GM19468 (cell line): ENCODE results near the gene RBM4B.

Experiments used
- ATAC-seq: cut with Tn5 transposase; IDR thresholded peaks from one replicate; pipeline ENCODE4 v1.9.1; 2021; ENCODE audit warnings: mild to moderate bottlenecking, moderate library complexity, moderate number of reproducible peaks; ENCODE audit not compliant: unreplicated experiment; ENCODE audit errors: extremely low read depth

RBM4B gene

GRCh38 chr11:66688561-66689534 lies 11.2 kb upstream of the RBM4B start:
- ATAC-seq = no peak

- ATAC-seq = no peak
These were observed 10.2 kb upstream of the RBM4B start for GRCh38 chr11:66687831-66688281.

- no peak for ATAC-seq
These were observed 9.4 kb upstream of the RBM4B start for GRCh38 chr11:66686801-66687750.

GRCh38 chr11:66686100-66686785 lies 8.6 kb upstream of the RBM4B start:
- ATAC-seq = no peak

- ATAC-seq = no peak
These were observed 7.8 kb upstream of the RBM4B start for GRCh38 chr11:66685276-66686099.

GRCh38 chr11:66684635-66685034 lies 6.9 kb upstream of the RBM4B start:
- ATAC-seq = no peak

GRCh38 chr11:66683877-66684276 lies 6.2 kb upstream of the RBM4B start:
- ATAC-seq = no peak

- ATAC-seq = no peak
These were observed 3.4 kb upstream of the RBM4B start for GRCh38 chr11:66680966-66681645.

- ATAC-seq = no peak
These were observed 622 bp downstream of the RBM4B start for GRCh38 chr11:66676931-66677598.

GRCh38 chr11:66676282-66676919 lies 1.3 kb downstream of the RBM4B start:
- no peak for ATAC-seq

GRCh38 chr11:66674964-66675602 lies 2.6 kb downstream of the RBM4B start:
- no peak for ATAC-seq

GRCh38 chr11:66670816-66671215 lies 6.9 kb downstream of the RBM4B start:
- ATAC-seq = no peak

GRCh38 chr11:66665369-66665768 lies 12.3 kb downstream of the RBM4B start:
- no peak for ATAC-seq

- no peak for ATAC-seq
These were observed 13.9 kb downstream of the RBM4B start for GRCh38 chr11:66663741-66664296.

GRCh38 chr11:66659763-66660162 lies 17.9 kb downstream of the RBM4B start:
- ATAC-seq = no peak

- ATAC-seq = no peak
These were observed 24.6 kb downstream of the RBM4B start for GRCh38 chr11:66653123-66653522.

- ATAC-seq = no peak
These were observed 25.0 kb downstream of the RBM4B start for GRCh38 chr11:66652651-66653050.
